AG08395 (cell line): ENCODE data around the gene DNAH3.
"Not testable (repeated sequence)": the region's sequence is repeated elsewhere in the genome, so short reads cannot be mapped to it uniquely, and the experiment has no call there.

ENCODE experiments used
- DNase-seq: peaks from one replicate; pipeline ENCODE4 v3.0.0; 2012; ENCODE audit warnings: mixed read lengths, low spot score

DNAH3 gene

GRCh38 chr16:21167360-21167759 is 16.7 kb upstream of the DNAH3 start:
- peak; percentile 82 for DNase-seq

GRCh38 chr16:21166561-21166961 is 15.9 kb upstream of the DNAH3 start:
- DNase-seq = no peak

- DNase-seq = no peak
Measured at GRCh38 chr16:21164521-21165168, 14.0 kb upstream of the DNAH3 start.

GRCh38 chr16:21163576-21163975 is 12.9 kb upstream of the DNAH3 start:
- DNase-seq = no peak

- peak; percentile 18 for DNase-seq
Measured at GRCh38 chr16:21162661-21163151, 12.1 kb upstream of the DNAH3 start.

GRCh38 chr16:21161211-21161610 is 10.6 kb upstream of the DNAH3 start:
- DNase-seq = peak; percentile 18

- no peak for DNase-seq
Measured at GRCh38 chr16:21160276-21160675, 9.6 kb upstream of the DNAH3 start.

GRCh38 chr16:21159281-21159951 is 8.8 kb upstream of the DNAH3 start:
- no peak for DNase-seq

GRCh38 chr16:21158208-21159110 is 7.8 kb upstream of the DNAH3 start, which contains the start of gene LDAF1:
Gene LDAF1 (plus strand): TSS chr16:21158674. CDS start chr16:21161183, 2,509 bp downstream.
- peak; percentile 92 for DNase-seq

- no peak for DNase-seq
Measured at GRCh38 chr16:21157632-21158031, 7.0 kb upstream of the DNAH3 start.

- peak; percentile 89 for DNase-seq
Measured at GRCh38 chr16:21156767-21157467, 6.3 kb upstream of the DNAH3 start.

- not testable (repeated sequence) for DNase-seq
Measured at GRCh38 chr16:21156011-21156410, 5.4 kb upstream of the DNAH3 start.

- DNase-seq = not testable (repeated sequence)
Measured at GRCh38 chr16:21153124-21153729, 2.6 kb upstream of the DNAH3 start.

- DNase-seq = not testable (repeated sequence)
Measured at GRCh38 chr16:21152160-21153030, 1.7 kb upstream of the DNAH3 start.

GRCh38 chr16:21145738-21146137 is 4.9 kb downstream of the DNAH3 start:
- no peak for DNase-seq

- no peak for DNase-seq
Measured at GRCh38 chr16:21134053-21134452, 16.6 kb downstream of the DNAH3 start.

- no peak for DNase-seq
Measured at GRCh38 chr16:21130811-21131210, 19.8 kb downstream of the DNAH3 start.

GRCh38 chr16:21128991-21129390 is 21.7 kb downstream of the DNAH3 start:
- DNase-seq = no peak

- DNase-seq = no peak
Measured at GRCh38 chr16:21126518-21126917, 24.1 kb downstream of the DNAH3 start.

GRCh38 chr16:21125191-21125590 is 25.5 kb downstream of the DNAH3 start:
- DNase-seq = no peak
